Body of pancreas (tissue), 4 donors: ENCODE measurements around the gene TMEM98.

ENCODE experiments used
- CTCF ChIP-seq, 7 experiments: fragments of 450-650 bp in 4 of 7; fragments of 200-600 bp in 3 of 7; sonication (generic) in 3 of 7; IDR thresholded peaks; one replicate each; pipeline ENCODE4 v1.5.1; 2016 to 2019; ENCODE audit warnings: antibody characterized with exemption in 7 of 7
- POLR2A ChIP-seq, 3 donors: fragments of 450-650 bp; IDR thresholded peaks; one replicate each; pipeline ENCODE4 v1.6.1; 2016; ENCODE audit warnings: antibody characterized with exemption in 3 of 3, mild to moderate bottlenecking in 2 of 3

GRCh38 chr17:32953045-32953444 lies 25.1 kb downstream of the TMEM98 start:
- TF ChIP-seq CTCF (IDR thresholded peaks at IDR 0.05): no peak
- no peak for TF ChIP-seq POLR2A (IDR thresholded peaks at IDR 0.05)
